G401.6 (cell line): ENCODE results near the gene TTC6.

Source experiments
- FAIRE-seq: peaks from 2 replicates; lab custom pipeline; 2012; peaks lifted over from hg19 to GRCh38; lab: Jason Lieb, UNC

The TTC6 gene

DNA sequence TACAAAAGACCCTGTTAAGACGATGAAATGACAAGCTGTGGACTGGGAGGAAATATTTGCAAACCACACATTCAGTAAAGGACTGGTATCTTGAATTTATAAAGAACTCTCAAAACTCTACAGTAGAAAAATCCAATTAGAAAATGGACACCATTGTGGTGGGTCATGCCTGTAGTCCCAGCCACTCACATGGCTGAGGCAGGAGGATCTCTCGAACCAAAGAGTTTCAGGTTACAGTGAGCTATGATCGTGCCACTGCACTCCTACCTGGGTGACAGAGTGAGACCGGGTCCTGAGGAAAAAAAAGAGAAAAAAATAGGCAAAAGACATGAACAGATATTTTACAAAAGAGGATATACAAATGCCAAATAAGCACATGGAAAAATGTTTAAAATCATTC lies 41.9 kb downstream of the TTC6 start:
- FAIRE-seq: no peak

DNA sequence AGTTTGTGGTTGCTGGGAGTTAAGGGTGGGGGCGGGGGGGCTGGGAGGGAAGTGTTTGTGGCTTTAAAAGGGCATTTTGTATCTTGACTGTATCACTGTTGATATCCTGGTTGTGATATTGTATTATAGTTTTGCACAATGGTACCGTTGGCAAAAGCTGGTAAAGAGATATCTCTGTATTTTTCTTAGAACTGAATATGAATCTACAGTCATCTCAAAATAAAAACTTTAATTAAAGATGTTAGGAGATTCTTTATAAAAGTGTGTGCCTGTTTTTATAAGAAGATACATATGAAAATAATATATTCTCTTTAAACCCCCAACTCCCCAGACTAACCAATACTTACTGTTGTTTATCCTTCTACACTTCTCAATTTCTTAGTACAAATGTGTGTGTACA lies 43.2 kb downstream of the TTC6 start:
- FAIRE-seq: no peak

DNA sequence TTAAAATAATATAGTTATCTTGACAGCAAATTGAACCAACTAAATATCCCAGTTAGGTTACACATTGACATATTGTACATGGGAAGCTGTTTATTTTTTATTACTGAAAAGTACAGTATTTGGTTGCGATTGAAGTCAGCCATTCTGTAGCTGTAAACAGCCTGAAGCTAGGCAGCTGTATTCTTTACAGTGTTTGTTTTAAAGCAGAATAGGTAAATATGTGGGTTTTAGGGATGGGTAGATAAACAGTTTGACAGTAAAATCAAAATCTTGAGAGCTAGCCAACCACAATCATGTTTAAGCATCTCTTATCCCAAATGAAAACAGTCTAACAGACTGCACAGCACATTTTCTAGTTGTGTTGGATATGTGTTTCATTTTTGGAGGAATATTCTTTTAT lies 45.7 kb downstream of the TTC6 start:
- no peak for FAIRE-seq

DNA sequence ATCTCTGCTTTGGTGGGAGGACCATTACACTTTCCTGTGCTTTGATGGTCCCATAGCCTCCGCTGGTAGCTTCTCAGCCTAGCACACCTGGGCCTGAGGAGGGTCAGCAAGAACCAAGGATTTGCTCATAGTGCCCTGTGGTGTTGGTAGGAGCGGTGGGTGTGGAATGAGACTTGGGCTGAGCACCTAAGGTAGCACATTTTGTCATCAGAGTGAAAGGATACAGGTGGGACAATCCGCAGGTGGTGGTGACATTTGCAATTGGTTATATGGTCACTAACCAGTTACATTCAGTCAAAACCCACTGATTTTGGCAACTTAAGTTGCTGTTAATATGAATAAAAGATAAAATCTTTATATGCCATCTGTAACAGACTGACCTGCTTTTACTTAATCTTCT lies 46.7 kb downstream of the TTC6 start:
- FAIRE-seq: no peak

DNA sequence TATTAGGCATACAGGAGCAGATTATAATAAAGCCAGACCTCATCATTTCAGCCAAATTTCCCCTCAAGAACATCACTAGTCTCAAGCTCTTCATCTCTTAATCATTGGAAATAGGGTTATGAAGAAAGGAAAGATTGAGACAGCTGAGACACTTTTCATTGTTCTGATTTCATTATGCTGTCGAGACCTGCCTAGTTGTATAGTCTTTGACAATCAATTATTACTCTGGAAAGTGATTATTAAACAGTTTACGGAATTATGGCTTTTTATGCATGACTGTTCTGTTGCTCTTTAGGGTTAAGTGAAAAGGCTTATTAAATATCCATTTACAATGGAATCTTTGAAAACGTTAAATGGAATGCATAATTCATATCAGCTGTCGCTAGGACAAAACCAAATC lies 48.3 kb downstream of the TTC6 start:
- no peak for FAIRE-seq
